Astrocyte of the cerebellum (primary cell): ENCODE data around the gene MAMDC2.

ENCODE experiments used
- DNase-seq: peaks from one replicate; pipeline ENCODE4 v3.0.0-alpha.2; 2011; ENCODE audit warnings: low read depth
- H3K4me3 ChIP-seq: 2 replicates; pipeline ENCODE4 v1.5.1; 2011; ENCODE audit warnings: mild to moderate bottlenecking, low read depth, low read length, moderate library complexity
- in situ Hi-C: cut with HindIII; loops from 2 replicates; pipeline ENCODE4 v1.10.0; 2017; ENCODE audit warnings: low sequenced_read_pairs
- TF ChIP-seq, protein P1 (sequence below): IDR thresholded peaks from 2 replicates; pipeline ENCODE4 v1.5.1; 2012; ENCODE audit warnings: low read length, low read depth, moderate library complexity, mild to moderate bottlenecking; ENCODE audit errors: missing control alignments

MAMDC2 gene

DNA sequence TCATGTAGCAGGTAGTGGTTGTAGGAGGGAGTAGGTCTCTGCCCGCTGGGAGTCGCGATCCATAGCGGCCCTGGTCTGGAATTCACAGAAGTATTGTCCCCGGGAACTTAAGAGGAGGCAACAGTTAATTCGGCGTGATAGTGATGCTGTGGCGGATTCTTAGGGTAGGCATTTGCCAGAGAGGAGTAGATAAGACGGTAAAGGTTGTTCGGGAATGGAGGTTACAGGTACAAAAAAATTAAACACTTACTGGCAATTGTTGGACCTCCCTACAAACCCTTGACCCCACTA lies 215.8 kb downstream of the MAMDC2 start:
- in situ Hi-C loops, result no loop called here
- no peak for DNase-seq
- TF ChIP-seq, protein P1, sequence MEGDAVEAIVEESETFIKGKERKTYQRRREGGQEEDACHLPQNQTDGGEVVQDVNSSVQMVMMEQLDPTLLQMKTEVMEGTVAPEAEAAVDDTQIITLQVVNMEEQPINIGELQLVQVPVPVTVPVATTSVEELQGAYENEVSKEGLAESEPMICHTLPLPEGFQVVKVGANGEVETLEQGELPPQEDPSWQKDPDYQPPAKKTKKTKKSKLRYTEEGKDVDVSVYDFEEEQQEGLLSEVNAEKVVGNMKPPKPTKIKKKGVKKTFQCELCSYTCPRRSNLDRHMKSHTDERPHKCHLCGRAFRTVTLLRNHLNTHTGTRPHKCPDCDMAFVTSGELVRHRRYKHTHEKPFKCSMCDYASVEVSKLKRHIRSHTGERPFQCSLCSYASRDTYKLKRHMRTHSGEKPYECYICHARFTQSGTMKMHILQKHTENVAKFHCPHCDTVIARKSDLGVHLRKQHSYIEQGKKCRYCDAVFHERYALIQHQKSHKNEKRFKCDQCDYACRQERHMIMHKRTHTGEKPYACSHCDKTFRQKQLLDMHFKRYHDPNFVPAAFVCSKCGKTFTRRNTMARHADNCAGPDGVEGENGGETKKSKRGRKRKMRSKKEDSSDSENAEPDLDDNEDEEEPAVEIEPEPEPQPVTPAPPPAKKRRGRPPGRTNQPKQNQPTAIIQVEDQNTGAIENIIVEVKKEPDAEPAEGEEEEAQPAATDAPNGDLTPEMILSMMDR, result no peak
- peak overlapping the region; percentile 91 for H3K4me3 ChIP-seq

DNA sequence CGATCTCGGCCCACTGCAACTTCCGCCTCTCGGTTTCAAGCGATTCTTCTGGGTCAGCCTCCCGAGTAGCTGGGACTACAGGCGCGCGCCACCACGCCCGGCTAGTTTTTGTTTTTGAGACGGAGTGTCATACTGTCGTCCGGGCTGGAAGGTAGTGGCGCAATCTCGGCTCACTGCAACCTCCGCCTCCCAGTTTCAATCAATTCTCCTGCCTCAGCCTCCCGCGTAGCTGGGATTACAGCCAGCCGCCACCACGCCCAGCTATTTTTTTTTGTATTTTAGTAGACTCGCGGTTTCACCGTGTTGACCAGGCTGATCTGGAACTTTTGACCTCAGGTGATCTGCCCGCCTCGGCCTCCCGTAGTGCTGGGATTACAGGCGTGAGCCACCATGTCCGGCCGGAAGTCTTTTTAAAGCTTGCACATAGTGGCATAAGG lies 216.4 kb downstream of the MAMDC2 start:
- TF ChIP-seq, protein P1, result no peak
- H3K4me3 ChIP-seq, result peak overlapping the region; percentile 91
- no peak for DNase-seq
- in situ Hi-C loops, result no loop called here

DNA sequence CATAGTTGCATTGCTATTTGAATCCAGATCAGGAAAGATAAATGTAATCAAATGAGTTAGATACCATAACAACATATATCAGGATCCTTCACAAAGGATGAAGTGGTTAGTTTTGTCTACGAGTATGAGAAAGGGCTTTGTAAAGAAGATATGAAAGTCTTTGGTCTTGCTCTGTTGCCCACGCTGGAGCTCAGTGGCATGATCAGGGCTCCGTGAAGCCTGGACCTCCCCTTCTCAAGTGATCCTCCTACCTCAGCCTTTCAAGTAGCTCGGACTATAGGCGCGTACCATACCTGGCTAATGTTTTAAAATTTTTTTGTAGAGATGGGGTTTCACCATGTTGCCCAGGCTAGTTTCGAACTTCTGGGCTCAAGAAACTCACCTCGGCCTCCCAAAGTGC lies 217.0 kb downstream of the MAMDC2 start:
- H3K4me3 ChIP-seq, result peak overlapping the region; percentile 91
- no peak for DNase-seq
- TF ChIP-seq, protein P1, result no peak
- in situ Hi-C loops, result no loop called here

DNA sequence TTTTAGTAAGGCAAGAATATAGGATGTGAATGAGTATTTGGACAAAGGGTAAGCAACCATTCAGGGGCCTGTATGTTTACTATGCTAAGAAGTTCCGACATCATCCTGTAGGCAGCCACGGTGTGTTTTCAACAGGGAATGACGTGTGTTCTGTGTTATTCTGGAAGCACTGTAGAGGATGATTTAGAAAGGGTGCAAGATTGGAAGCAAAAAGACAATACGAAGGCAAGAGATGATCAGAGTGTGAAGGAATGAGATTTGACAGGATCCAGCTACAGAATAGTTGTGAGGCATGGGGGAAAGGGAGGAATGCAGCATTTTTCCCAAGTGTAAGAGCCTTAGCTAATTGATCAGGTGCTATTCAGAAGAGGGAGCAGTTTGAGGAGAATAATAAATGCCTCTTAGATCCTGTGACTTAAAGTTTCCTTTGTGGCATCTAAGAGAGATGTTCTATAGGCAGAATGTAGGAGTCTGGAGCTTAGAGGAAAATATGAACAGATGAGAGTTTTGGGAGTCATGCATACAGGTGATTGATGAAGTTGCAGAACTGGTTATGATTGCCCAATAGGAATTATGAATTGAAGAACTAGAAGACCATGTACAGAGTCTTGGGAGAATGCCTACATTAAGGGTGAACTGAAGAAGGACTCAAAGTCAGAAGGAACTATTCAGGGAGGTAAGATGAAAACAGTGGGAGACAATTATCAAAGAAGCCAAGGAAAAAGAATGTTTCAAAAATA lies 217.7 kb downstream of the MAMDC2 start:
- H3K4me3 ChIP-seq, result no peak overlapping the region
- DNase-seq, result no peak
- in situ Hi-C loops, result no loop called here
- TF ChIP-seq, protein P1, result no peak

DNA sequence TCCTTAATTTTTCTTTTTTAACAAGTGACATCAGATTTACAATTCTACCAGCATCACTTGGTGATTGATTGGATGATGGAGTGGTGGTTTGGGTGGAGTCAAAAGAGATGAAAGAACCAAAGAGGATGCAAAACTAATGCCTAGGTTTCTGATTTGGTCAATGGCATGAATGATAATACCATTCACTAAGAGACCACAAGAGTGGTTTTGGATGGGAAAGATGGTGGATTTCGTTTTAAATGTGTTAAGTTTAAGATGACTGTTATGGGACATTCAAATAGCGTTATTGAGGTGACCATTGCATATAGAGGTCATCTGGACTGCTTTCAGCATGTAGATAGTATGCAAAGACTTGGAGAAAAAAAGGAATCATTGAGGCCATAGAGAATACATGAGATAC lies 218.7 kb downstream of the MAMDC2 start:
- in situ Hi-C loops, result no loop called here
- DNase-seq, result no peak
- TF ChIP-seq, protein P1, result no peak
- no peak overlapping the region for H3K4me3 ChIP-seq

DNA sequence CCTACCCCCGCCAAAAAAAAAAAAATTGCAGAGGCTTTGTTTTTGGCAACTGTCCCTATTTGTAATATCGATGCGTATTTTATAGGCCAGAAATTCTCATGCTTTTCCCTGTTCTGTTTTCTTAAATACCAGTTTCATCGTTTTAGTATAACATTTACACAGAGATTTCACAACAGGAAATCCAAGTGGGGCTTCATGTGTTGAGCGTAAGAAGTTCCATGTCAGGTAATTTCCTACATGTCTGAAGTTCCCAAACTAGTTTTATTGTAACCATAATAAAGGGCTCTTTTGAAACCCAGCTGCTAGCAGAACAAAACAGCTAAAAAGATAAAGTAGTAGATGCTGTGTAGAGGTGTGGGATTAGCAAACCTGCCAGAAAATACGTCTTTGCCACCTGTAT lies 219.3 kb downstream of the MAMDC2 start:
- no peak overlapping the region for H3K4me3 ChIP-seq
- in situ Hi-C loops, result no loop called here
- no peak for DNase-seq
- TF ChIP-seq, protein P1, result no peak

DNA sequence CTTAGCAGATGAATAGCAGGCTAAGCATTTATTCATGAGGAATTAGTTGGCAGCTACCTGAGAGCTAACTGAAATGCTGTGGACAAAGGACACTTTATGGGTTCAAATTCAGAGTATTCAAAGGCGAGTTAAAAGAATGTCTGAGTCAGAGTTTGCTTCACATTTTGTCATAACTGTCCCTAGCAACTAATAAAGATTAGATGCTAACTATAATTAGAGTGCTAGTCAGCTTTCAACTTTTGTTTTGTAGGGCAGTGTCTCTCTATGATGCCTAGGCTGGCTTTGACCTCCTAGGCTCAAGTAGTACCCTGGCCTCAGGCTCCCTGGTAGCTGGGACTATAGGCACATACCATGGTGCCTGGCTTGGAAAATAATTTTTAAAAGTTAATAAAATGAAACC lies 219.8 kb downstream of the MAMDC2 start:
- H3K4me3 ChIP-seq, result no peak overlapping the region
- TF ChIP-seq, protein P1, result no peak
- DNase-seq, result peak; percentile 3
- in situ Hi-C loops, result no loop called here
